GM12878 (cell line): ENCODE results near the gene CPNE5. TPM values are rescaled to one million over a fixed set of nuclear protein-coding genes. Genes with fewer than 3 reads are reported as not detected.
A peak's percentile ranks its signal among the peaks of the same experiment; 100 is the strongest.

ENCODE experiments used
- CBX3 ChIP-seq: fragments of 200-600 bp; sonication (generic); IDR thresholded peaks from 2 replicates; pipeline ENCODE4 v1.6.1; 2016; ENCODE audit warnings: low read depth, borderline replicate concordance
- EED ChIP-seq: sonication (generic); IDR thresholded peaks from 2 replicates; pipeline ENCODE4 v1.6.1; 2016; ENCODE audit warnings: antibody characterized with exemption, low read depth
- ESRRA ChIP-seq: IDR thresholded peaks from 2 replicates; pipeline ENCODE4 v1.6.1; 2012; ENCODE audit warnings: mild to moderate bottlenecking, low read length, improper control_type of control experiment
- HDGF ChIP-seq: fragments of 450-650 bp; IDR thresholded peaks from 2 replicates; pipeline ENCODE4 v1.6.1; 2016; ENCODE audit warnings: antibody characterized with exemption
- IKZF1 ChIP-seq: fragments of 450-650 bp; conservative IDR thresholded peaks from 2 replicates; pipeline ENCODE4 v1.6.1; 2017; ENCODE audit warnings: antibody characterized with exemption, mild to moderate bottlenecking
- IKZF2 ChIP-seq, 2 experiments: fragments of 450-650 bp; IDR thresholded peaks; 2 replicates each; pipeline ENCODE4 v1.6.1; 2017; ENCODE audit warnings: mild to moderate bottlenecking in 2 of 2, moderate library complexity in 2 of 2
- JUND ChIP-seq: IDR thresholded peaks from 2 replicates; pipeline ENCODE4 v1.6.1; 2012; ENCODE audit warnings: low read depth, mild to moderate bottlenecking, low read length, improper control_type of control experiment, moderate library complexity
- KAT2A ChIP-seq: conservative IDR thresholded peaks from 2 replicates; pipeline ENCODE4 v1.6.1; 2011; ENCODE audit warnings: low read depth, low read length; ENCODE audit not compliant: control insufficient read depth
- MAX ChIP-seq: IDR thresholded peaks from 2 replicates; pipeline ENCODE4 v1.6.1; 2012; ENCODE audit warnings: low read depth, low read length, improper control_type of control experiment
- MTA3 ChIP-seq: IDR thresholded peaks from 2 replicates; pipeline ENCODE4 v1.6.1; 2012; ENCODE audit warnings: low read length, inconsistent platforms, borderline replicate concordance
- NFYB ChIP-seq: IDR thresholded peaks from 2 replicates; pipeline ENCODE4 v1.6.1; 2011; ENCODE audit warnings: low read depth, mild to moderate bottlenecking, low read length, improper control_type of control experiment, moderate library complexity; ENCODE audit not compliant: insufficient read depth
- NR2F1 ChIP-seq: fragments of 450-650 bp; conservative IDR thresholded peaks from 2 replicates; pipeline ENCODE4 v1.6.1; 2017; ENCODE audit warnings: mild to moderate bottlenecking
- POLR2A ChIP-seq: IDR thresholded peaks from 2 replicates; pipeline ENCODE4 v1.6.1; 2011; ENCODE audit warnings: low read depth, mild to moderate bottlenecking, low read length
- RAD51 ChIP-seq: fragments of 450-650 bp; IDR thresholded peaks from 2 replicates; pipeline ENCODE4 v1.6.1; 2016; ENCODE audit warnings: moderate library complexity, mild to moderate bottlenecking, inconsistent platforms
- RB1 ChIP-seq: fragments of 450-650 bp; formaldehyde crosslinking; IDR thresholded peaks from 2 replicates; pipeline ENCODE4 v1.6.1; 2017; ENCODE audit warnings: mild to moderate bottlenecking, borderline replicate concordance
- RUNX3 ChIP-seq: IDR thresholded peaks from 2 replicates; pipeline ENCODE4 v1.6.1; 2012; ENCODE audit warnings: low read length, inconsistent platforms
- SIN3A ChIP-seq: IDR thresholded peaks from 2 replicates; pipeline ENCODE4 v1.6.1; 2012; ENCODE audit warnings: low read depth, low read length, improper control_type of control experiment
- SMAD5 ChIP-seq: IDR thresholded peaks from 2 replicates; pipeline ENCODE4 v1.6.1; 2016; ENCODE audit warnings: antibody characterized with exemption, low read depth
- SREBF1 ChIP-seq: IDR thresholded peaks from 2 replicates; pipeline ENCODE4 v1.6.1; 2012; ENCODE audit warnings: mild to moderate bottlenecking, low read length
- STAT3 ChIP-seq: IDR thresholded peaks from 2 replicates; pipeline ENCODE4 v1.6.1; 2011; ENCODE audit warnings: low read depth, low read length, improper control_type of control experiment
- TARDBP ChIP-seq: IDR thresholded peaks from 2 replicates; pipeline ENCODE4 v1.6.1; 2016; ENCODE audit warnings: borderline replicate concordance
- TCF7 ChIP-seq: IDR thresholded peaks from 2 replicates; pipeline ENCODE4 v1.6.1; 2014; ENCODE audit warnings: antibody characterized with exemption, borderline replicate concordance
- USF1 ChIP-seq: IDR thresholded peaks from 2 replicates; pipeline ENCODE4 v1.6.1; 2011; ENCODE audit warnings: borderline replicate concordance, low read depth, mild to moderate bottlenecking, moderate library complexity, mixed read lengths, low read length; ENCODE audit not compliant: insufficient read depth; ENCODE audit errors: extremely low read length
- WRNIP1 ChIP-seq: IDR thresholded peaks from 2 replicates; pipeline ENCODE4 v1.6.1; 2011; ENCODE audit warnings: low read depth, low read length, improper control_type of control experiment, borderline replicate concordance
- YBX1 ChIP-seq: fragments of 450-650 bp; IDR thresholded peaks from 2 replicates; pipeline ENCODE4 v1.6.1; 2016; ENCODE audit warnings: antibody characterized with exemption
- ZNF217 ChIP-seq: fragments of 450-650 bp; IDR thresholded peaks from 2 replicates; pipeline ENCODE4 v1.6.1; 2017; ENCODE audit warnings: antibody characterized with exemption, mild to moderate bottlenecking
- ZNF274 ChIP-seq: IDR thresholded peaks from one replicate; pipeline ENCODE4 v1.8.0; 2011; ENCODE audit not compliant: insufficient read length, insufficient read depth
- ZNF622 ChIP-seq: fragments of 450-650 bp; IDR thresholded peaks from 2 replicates; pipeline ENCODE4 v1.6.1; 2017; ENCODE audit warnings: mild to moderate bottlenecking, inconsistent platforms
- polyA plus RNA-seq, 11 experiments: library from polyadenylated mRNA; depleted of rRNA in 4 of 11; unstranded in 6 of 11; stranded (reverse) in 5 of 11; fragments of >200 nt; fragmentation: Nextera tagmentation in 4 of 11; fragmentation: Illumina TruSeq in 1 of 11; extraction: Ambion mirVana in 4 of 11; extraction: Trizol in 1 of 11; gene quantifications; 1 replicate in 1 of 11; 2 replicates in 10 of 11; pipeline versions ENCODE4 v1.2.1 to v1.2.3, GENCODE V29; 2011 to 2016; ENCODE audit warnings: inconsistent platforms in 2 of 11, missing spikeins in 2 of 11, low read depth in 1 of 11
- total RNA-seq, 4 experiments: library from RNA; depleted of rRNA in 3 of 4; stranded (reverse); fragments of >200 nt in 3 of 4; fragmentation: Illumina TruSeq in 1 of 4; extraction: Trizol in 1 of 4; gene quantifications; 2 replicates each; pipeline versions ENCODE4 v1.2.1 to v1.2.3, GENCODE V29; 2013 to 2021
- TF ChIP-seq, protein P1 (sequence below): fragments of 450-650 bp; IDR thresholded peaks from 2 replicates; pipeline ENCODE4 v1.6.1; 2017; ENCODE audit warnings: borderline replicate concordance
- TF ChIP-seq, protein P2 (sequence below): fragments of 450-650 bp; conservative IDR thresholded peaks from 2 replicates; pipeline ENCODE4 v1.6.1; 2017; ENCODE audit warnings: mild to moderate bottlenecking, moderate library complexity

CPNE5 gene
- total and polyA plus RNA-seq, 10 of the 15 experiments (the other 5 are each of a cell fraction or from before 2014, with no cell fraction given), result 2.4 to 39.1 (median 18.2) TPM

GRCh38 chr6:36885461-36886401 lies 46.5 kb upstream of the CPNE5 start, which contains the start of gene C6orf89 (continued):
- TF ChIP-seq KAT2A (no peak), MAX (peak; percentile 56; the same call in 1 of the 2 replicates), STAT3 (no peak), IKZF2 (IDR thresholded peaks at IDR 0.05) (peak in 1 of 2 experiments; percentile 41; a peak in 2 of 4 replicates), NFYB (no peak), SIN3A (peak; percentile 75; the same call in 1 of the 2 replicates), SREBF1 (peak; percentile 33; the same call in 1 of the 2 replicates), TCF7 (no peak), YBX1 (no peak), ZNF274 (no peak), USF1 (no peak), RUNX3 (peak; percentile 34; the same call in 1 of the 2 replicates), ZNF622 (no peak), IKZF1 (peak; percentile 95), EED (no peak), JUND (no peak), MTA3 (no peak), POLR2A (peak; percentile 88), HDGF (no peak), NR2F1 (peak; percentile 93), ESRRA (no peak), TARDBP (0 out of 2 replicates have a peak, but pooled peaks have one; percentile 68), SMAD5 (no peak), RB1 (peak; percentile 89; the same call in 1 of the 2 replicates), RAD51 (no peak), WRNIP1 (no peak), CBX3 (no peak), ZNF217 (no peak)
- TF ChIP-seq, protein P1, sequence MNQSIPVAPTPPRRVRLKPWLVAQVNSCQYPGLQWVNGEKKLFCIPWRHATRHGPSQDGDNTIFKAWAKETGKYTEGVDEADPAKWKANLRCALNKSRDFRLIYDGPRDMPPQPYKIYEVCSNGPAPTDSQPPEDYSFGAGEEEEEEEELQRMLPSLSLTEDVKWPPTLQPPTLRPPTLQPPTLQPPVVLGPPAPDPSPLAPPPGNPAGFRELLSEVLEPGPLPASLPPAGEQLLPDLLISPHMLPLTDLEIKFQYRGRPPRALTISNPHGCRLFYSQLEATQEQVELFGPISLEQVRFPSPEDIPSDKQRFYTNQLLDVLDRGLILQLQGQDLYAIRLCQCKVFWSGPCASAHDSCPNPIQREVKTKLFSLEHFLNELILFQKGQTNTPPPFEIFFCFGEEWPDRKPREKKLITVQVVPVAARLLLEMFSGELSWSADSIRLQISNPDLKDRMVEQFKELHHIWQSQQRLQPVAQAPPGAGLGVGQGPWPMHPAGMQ, result peak; percentile 91
- TF ChIP-seq, protein P2, sequence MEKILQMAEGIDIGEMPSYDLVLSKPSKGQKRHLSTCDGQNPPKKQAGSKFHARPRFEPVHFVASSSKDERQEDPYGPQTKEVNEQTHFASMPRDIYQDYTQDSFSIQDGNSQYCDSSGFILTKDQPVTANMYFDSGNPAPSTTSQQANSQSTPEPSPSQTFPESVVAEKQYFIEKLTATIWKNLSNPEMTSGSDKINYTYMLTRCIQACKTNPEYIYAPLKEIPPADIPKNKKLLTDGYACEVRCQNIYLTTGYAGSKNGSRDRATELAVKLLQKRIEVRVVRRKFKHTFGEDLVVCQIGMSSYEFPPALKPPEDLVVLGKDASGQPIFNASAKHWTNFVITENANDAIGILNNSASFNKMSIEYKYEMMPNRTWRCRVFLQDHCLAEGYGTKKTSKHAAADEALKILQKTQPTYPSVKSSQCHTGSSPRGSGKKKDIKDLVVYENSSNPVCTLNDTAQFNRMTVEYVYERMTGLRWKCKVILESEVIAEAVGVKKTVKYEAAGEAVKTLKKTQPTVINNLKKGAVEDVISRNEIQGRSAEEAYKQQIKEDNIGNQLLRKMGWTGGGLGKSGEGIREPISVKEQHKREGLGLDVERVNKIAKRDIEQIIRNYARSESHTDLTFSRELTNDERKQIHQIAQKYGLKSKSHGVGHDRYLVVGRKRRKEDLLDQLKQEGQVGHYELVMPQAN, result peak; percentile 94
